ENCODE results near the gene ZBTB20. TPM values are rescaled to one million over a fixed set of nuclear protein-coding genes. Genes with fewer than 3 reads are reported as not detected.

Gene ZBTB20
- total and polyA plus RNA-seq, 2 of the 4 experiments (the other 2 are of a cell fraction): 0.75 to 14.7 TPM

DNA sequence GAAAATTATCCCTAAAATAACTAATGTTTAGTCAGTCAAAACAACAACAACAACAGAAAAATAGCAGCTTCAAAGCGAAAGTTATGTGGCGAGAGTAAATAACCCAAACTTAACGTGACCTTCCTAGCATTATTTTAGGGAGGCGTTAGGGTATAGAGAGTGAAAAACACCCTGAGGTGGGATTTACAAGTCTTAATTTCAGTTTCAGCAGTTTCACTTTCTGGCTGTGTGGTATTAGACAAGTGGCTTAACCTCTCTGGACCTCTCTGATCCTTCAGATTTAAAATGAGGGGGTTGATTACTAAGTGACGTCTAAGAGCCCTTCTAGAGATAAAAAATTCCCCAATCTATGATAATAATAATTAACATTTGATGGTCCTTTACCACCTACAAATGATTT lies 291.2 kb downstream of the ZBTB20 start:
- no peak overlapping the region for H3K4ac ChIP-seq (ENCODE audit: low read depth, low read length)
- no peak overlapping the region for H3K27ac ChIP-seq (ENCODE audit: insufficient read depth, low read length)
- H3K14ac ChIP-seq (replicated peaks; ENCODE audit: low read depth, low read length): no peak overlapping the region
- no peak for TF ChIP-seq MAFK (IDR thresholded peaks at IDR 0.05; ENCODE audit: low read depth, low read length)
- TF ChIP-seq RFX5 (IDR thresholded peaks at IDR 0.05; ENCODE audit: low read depth, low read length): no peak
- no peak for TF ChIP-seq CTCF (conservative IDR thresholded peaks at IDR 0.05; ENCODE audit: low read depth, low read length)
- no peak for TF ChIP-seq POLR2A (IDR thresholded peaks at IDR 0.05; ENCODE audit: low read depth, low read length)
- TF ChIP-seq BHLHE40 (IDR thresholded peaks at IDR 0.05; ENCODE audit: low read depth, low read length): no peak
- TF ChIP-seq CHD1 (IDR thresholded peaks at IDR 0.05; ENCODE audit: low read depth, low read length): no peak
- TF ChIP-seq, protein P1, sequence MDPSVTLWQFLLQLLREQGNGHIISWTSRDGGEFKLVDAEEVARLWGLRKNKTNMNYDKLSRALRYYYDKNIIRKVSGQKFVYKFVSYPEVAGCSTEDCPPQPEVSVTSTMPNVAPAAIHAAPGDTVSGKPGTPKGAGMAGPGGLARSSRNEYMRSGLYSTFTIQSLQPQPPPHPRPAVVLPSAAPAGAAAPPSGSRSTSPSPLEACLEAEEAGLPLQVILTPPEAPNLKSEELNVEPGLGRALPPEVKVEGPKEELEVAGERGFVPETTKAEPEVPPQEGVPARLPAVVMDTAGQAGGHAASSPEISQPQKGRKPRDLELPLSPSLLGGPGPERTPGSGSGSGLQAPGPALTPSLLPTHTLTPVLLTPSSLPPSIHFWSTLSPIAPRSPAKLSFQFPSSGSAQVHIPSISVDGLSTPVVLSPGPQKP (IDR thresholded peaks at IDR 0.05; ENCODE audit: borderline replicate concordance, low read depth, low read length): no peak
- TF ChIP-seq FOS (IDR thresholded peaks at IDR 0.05; ENCODE audit: low read depth, low read length): no peak
- TF ChIP-seq CEBPB (IDR thresholded peaks at IDR 0.05; ENCODE audit: low read depth, low read length): no peak
- no peak for TF ChIP-seq RAD21 (IDR thresholded peaks at IDR 0.05; ENCODE audit: low read length)
- no peak for TF ChIP-seq MAZ (IDR thresholded peaks at IDR 0.05; ENCODE audit: borderline replicate concordance, low read depth, low read length)
- no peak for TF ChIP-seq SMC3 (IDR thresholded peaks at IDR 0.05; ENCODE audit: low read depth, low read length)
- TF ChIP-seq NFE2L2 (IDR thresholded peaks at IDR 0.05; ENCODE audit: low read depth, low read length): no peak
- no peak for TF ChIP-seq USF2 (IDR thresholded peaks at IDR 0.05; ENCODE audit: low read depth, low read length)
- no peak for TF ChIP-seq RCOR1 (IDR thresholded peaks at IDR 0.05; ENCODE audit: insufficient replicate concordance, low read length)
- TF ChIP-seq MXI1 (IDR thresholded peaks at IDR 0.05; ENCODE audit: borderline replicate concordance, low read depth, low read length): no peak
- no peak overlapping the region for H4K5ac ChIP-seq (ENCODE audit: low read depth, low read length)
- H3K36me3 ChIP-seq (ENCODE audit: control insufficient read depth, insufficient read depth, low read length): no peaks in the 10 kb centered on the region
- intact Hi-C loops (cut with micrococcal nuclease) (no loop called here), in situ Hi-C loops (cut with MboI; ENCODE audit: low sequenced_read_pairs) (no loop called here), dilution Hi-C loops (cut with HindIII; ENCODE audit: low sequenced_read_pairs, unreplicated experiment) (no loop called here)
- ATAC-seq (ENCODE audit: low read depth): no peak
- no peak overlapping the region for H3K56ac ChIP-seq (ENCODE audit: extremely low read depth, insufficient read depth, low read length)
- no peak overlapping the region for H3K23ac ChIP-seq (ENCODE audit: low read depth, low read length)
- no peak overlapping the region for H4K8ac ChIP-seq (ENCODE audit: low read depth in 2 of 2, low read length in 2 of 2)
- no peak overlapping the region for H2BK120ac ChIP-seq (ENCODE audit: low read depth, low read length)
- ChIA-PET POLR2A (ENCODE audit: unreplicated experiment) (no interaction called here), CTCF (interaction anchor here (1.0 kb wide), 1 partner anchor 13 kb away, joined by 4 read pairs; no protein-coding TSS in a partner anchor)
- no peaks in the 10 kb centered on the region for H3K4me1 ChIP-seq (ENCODE audit: control insufficient read depth, insufficient read depth, low read length)
- no peaks in the 10 kb centered on the region for H3K9me3 ChIP-seq (ENCODE audit: control insufficient read depth, insufficient read depth, low read length)
- H3K18ac ChIP-seq (ENCODE audit: low read depth, low read length): no peak overlapping the region
- WGBS, 2 experiments (ENCODE audit: extremely low coverage in 2 of 2, insufficient read length in 1 of 2): no CpG with 5 or more reads among the region's 5 CpGs
- no peak overlapping the region for H2BK15ac ChIP-seq (ENCODE audit: low read depth, low read length)
- H3K27me3 ChIP-seq (ENCODE audit: control insufficient read depth, insufficient read depth, low read length): no peaks in the 10 kb centered on the region
- no peak overlapping the region for H2BK20ac ChIP-seq (ENCODE audit: low read depth, low read length)
- no peak overlapping the region for H2AK5ac ChIP-seq (ENCODE audit: low read depth, low read length)
- H2BK5ac ChIP-seq (ENCODE audit: low read depth, low read length, poor library complexity, severe bottlenecking): no peak overlapping the region
- no peak for DNase-seq
- H2AK9ac ChIP-seq (replicated peaks; ENCODE audit: low read depth, low read length, poor library complexity): no peak overlapping the region
- no peak overlapping the region for H3K4me3 ChIP-seq (ENCODE audit: insufficient read depth, low read depth, low read length)
- H3K4me2 ChIP-seq (ENCODE audit: low read depth, low read length): no peak overlapping the region
- H3K9ac ChIP-seq (ENCODE audit: low read depth, low read length): no peak overlapping the region
- H3K79me1 ChIP-seq (ENCODE audit: low read depth in 1 of 2, low read length in 2 of 2): no peaks in the 10 kb centered on the region
- no peaks in the 10 kb centered on the region for H3K9me1 ChIP-seq (ENCODE audit: insufficient read depth, low read length)
- H2AFZ ChIP-seq (replicated peaks; ENCODE audit: low read length, poor library complexity): no peak overlapping the region
- no peaks in the 10 kb centered on the region for H4K20me1 ChIP-seq (ENCODE audit: insufficient read depth, low read length)
- no peak overlapping the region for H4K91ac ChIP-seq (ENCODE audit: insufficient read depth, low read depth, low read length)
- BruUV-seq (replicated peaks): no TSS peak

All from IMR-90 (cell line).